Measurements from ENCODE around the gene ANKRD35.

DNA sequence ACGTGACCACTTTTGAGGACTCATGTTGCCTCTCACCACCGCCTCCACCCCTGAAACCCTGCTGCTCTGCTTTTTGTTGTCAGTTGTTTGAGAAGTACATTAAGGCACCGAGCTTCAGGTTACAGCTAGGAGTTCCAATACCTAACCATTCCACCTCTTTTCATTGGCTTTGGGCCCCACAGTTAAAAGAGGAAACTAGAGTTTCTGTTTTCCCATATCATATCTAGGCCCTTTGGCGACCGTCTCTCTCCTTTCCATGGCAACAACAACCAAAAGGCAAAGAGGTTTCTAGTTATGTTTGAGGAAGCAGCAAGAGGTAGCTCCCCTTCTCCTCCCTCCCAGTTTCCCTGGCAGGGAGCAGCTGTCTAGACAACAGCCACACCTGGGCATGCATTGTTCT lies 5.9 kb downstream of the ANKRD35 start:
- TF ChIP-seq, protein P1, sequence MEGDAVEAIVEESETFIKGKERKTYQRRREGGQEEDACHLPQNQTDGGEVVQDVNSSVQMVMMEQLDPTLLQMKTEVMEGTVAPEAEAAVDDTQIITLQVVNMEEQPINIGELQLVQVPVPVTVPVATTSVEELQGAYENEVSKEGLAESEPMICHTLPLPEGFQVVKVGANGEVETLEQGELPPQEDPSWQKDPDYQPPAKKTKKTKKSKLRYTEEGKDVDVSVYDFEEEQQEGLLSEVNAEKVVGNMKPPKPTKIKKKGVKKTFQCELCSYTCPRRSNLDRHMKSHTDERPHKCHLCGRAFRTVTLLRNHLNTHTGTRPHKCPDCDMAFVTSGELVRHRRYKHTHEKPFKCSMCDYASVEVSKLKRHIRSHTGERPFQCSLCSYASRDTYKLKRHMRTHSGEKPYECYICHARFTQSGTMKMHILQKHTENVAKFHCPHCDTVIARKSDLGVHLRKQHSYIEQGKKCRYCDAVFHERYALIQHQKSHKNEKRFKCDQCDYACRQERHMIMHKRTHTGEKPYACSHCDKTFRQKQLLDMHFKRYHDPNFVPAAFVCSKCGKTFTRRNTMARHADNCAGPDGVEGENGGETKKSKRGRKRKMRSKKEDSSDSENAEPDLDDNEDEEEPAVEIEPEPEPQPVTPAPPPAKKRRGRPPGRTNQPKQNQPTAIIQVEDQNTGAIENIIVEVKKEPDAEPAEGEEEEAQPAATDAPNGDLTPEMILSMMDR (IDR thresholded peaks at IDR 0.05; ENCODE audit: low read depth, low read length), result no peak
- TF ChIP-seq, protein P2, sequence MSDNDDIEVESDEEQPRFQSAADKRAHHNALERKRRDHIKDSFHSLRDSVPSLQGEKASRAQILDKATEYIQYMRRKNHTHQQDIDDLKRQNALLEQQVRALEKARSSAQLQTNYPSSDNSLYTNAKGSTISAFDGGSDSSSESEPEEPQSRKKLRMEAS (IDR thresholded peaks at IDR 0.05; ENCODE audit: low read depth, low read length), result no peak
- TF ChIP-seq POLR2A (IDR thresholded peaks at IDR 0.05; ENCODE audit: extremely low read depth, insufficient read length), result no peak

Measured in NB4 (cell line).